Peyer's patch (tissue), 4 donors: ENCODE data around the gene ENOX2.

Source experiments
- POLR2A ChIP-seq, 2 donors: fragments of 450-650 bp; IDR thresholded peaks; one replicate each; pipeline ENCODE4 v1.5.1; 2017; ENCODE audit warnings: antibody characterized with exemption in 2 of 2, mild to moderate bottlenecking in 2 of 2, moderate library complexity in 2 of 2
- TF ChIP-seq, protein P1 (sequence below), 6 experiments: fragments of 450-650 bp in 4 of 6; fragments of 200-600 bp in 2 of 6; sonication (generic) in 1 of 6; IDR thresholded peaks; one replicate each; pipeline ENCODE4 v1.5.1; 2017 to 2019; ENCODE audit warnings: antibody characterized with exemption in 6 of 6, mild to moderate bottlenecking in 3 of 6, moderate library complexity in 1 of 6

DNA sequence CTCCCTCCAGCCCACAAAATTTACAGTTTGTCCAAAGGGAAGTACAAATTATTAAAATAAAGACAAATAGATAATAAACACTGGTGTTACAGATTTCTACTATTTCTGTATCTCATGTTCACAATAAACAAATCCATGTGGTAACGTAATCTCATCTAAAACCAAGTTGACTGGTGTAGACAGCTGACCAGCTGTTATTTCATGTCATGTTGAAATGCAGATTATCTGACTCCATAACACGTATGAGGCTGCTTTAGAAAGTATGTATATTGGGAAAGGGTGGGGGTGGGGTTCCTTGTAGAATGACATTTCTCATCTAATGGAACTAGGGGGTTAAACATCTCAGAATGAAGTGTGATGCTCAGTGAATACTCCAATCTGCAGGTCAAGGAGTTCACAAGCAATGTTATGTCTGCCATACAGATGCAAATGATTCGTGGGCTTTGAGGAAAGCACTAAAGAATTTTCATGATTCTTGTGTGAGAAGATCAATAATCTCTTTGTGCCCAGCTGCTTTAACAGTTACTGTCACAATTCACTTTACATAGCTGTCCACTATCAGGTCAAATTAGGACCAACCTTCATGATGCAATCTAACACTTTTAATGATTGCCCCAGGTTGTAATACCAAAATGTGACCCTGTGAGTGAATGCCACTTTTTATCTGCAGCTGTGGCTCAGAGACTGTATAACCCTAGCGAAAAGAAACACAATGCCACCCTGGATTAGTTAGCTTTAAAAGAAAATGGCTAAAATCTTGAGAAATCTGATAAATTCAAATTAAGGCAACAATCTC lies 114.0 kb downstream of the ENOX2 start:
- TF ChIP-seq POLR2A (IDR thresholded peaks at IDR 0.05): no peak
- TF ChIP-seq, protein P1, sequence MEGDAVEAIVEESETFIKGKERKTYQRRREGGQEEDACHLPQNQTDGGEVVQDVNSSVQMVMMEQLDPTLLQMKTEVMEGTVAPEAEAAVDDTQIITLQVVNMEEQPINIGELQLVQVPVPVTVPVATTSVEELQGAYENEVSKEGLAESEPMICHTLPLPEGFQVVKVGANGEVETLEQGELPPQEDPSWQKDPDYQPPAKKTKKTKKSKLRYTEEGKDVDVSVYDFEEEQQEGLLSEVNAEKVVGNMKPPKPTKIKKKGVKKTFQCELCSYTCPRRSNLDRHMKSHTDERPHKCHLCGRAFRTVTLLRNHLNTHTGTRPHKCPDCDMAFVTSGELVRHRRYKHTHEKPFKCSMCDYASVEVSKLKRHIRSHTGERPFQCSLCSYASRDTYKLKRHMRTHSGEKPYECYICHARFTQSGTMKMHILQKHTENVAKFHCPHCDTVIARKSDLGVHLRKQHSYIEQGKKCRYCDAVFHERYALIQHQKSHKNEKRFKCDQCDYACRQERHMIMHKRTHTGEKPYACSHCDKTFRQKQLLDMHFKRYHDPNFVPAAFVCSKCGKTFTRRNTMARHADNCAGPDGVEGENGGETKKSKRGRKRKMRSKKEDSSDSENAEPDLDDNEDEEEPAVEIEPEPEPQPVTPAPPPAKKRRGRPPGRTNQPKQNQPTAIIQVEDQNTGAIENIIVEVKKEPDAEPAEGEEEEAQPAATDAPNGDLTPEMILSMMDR (IDR thresholded peaks at IDR 0.05): no peak
